Mesenchymal stem cell (in vitro differentiated cells and primary cell): ENCODE data around the gene CYBA.

Experiments
- DNase-seq: peaks from one replicate; pipeline ENCODE4 v3.0.0-alpha.2; 2013
- H2AFZ ChIP-seq: one replicate; pipeline ENCODE4 v1.6.1; 2013; ENCODE audit warnings: low read depth, mild to moderate bottlenecking, control low read depth, inconsistent platforms, low read length, moderate library complexity
- H2AK5ac ChIP-seq: 2 replicates; pipeline ENCODE4 v1.6.1; 2013; ENCODE audit warnings: low read length, moderate library complexity, mild to moderate bottlenecking, inconsistent platforms; ENCODE audit not compliant: severe bottlenecking
- H2BK120ac ChIP-seq: one replicate; pipeline ENCODE4 v1.6.1; 2013; ENCODE audit warnings: low read depth, mild to moderate bottlenecking, inconsistent platforms, low read length, moderate library complexity
- H2BK12ac ChIP-seq, 2 experiments: one replicate each; pipeline ENCODE4 v1.6.1; 2013; ENCODE audit warnings: inconsistent platforms in 2 of 2, low read length in 2 of 2, mild to moderate bottlenecking in 2 of 2, moderate library complexity in 2 of 2, control low read depth in 1 of 2
- H2BK15ac ChIP-seq: one replicate; pipeline ENCODE4 v1.6.1; 2013; ENCODE audit warnings: mild to moderate bottlenecking, low read depth, inconsistent platforms; ENCODE audit not compliant: poor library complexity, severe bottlenecking
- H2BK5ac ChIP-seq: 2 replicates; pipeline ENCODE4 v1.6.1; 2013; ENCODE audit warnings: low read depth, mild to moderate bottlenecking, low read length, control low read depth, inconsistent platforms; ENCODE audit not compliant: poor library complexity, severe bottlenecking
- H3K14ac ChIP-seq, 2 experiments: one replicate each; pipeline ENCODE4 v1.6.1; 2013; ENCODE audit warnings: inconsistent platforms in 2 of 2, low read length in 2 of 2, control low read depth in 1 of 2, mild to moderate bottlenecking in 1 of 2, moderate library complexity in 1 of 2
- H3K18ac ChIP-seq, 2 experiments: one replicate each; pipeline ENCODE4 v1.6.1; 2013; ENCODE audit warnings: inconsistent platforms in 2 of 2, low read length in 2 of 2, control low read depth in 1 of 2, low read depth in 1 of 2, mild to moderate bottlenecking in 1 of 2
- H3K23ac ChIP-seq, 2 experiments: one replicate each; pipeline ENCODE4 v1.6.1; 2013; ENCODE audit warnings: inconsistent platforms in 2 of 2, low read length in 2 of 2, mild to moderate bottlenecking in 2 of 2, moderate library complexity in 2 of 2, control low read depth in 1 of 2
- H3K27ac ChIP-seq: 2 replicates; pipeline ENCODE4 v1.5.1; 2013; ENCODE audit warnings: mild to moderate bottlenecking, moderate library complexity, low read length, control low read depth, inconsistent platforms; ENCODE audit not compliant: poor library complexity, severe bottlenecking
- H3K27me3 ChIP-seq, 2 experiments: 2 replicates each; pipeline versions ENCODE4 v1.6.1 to v1.7.0; 2013; ENCODE audit warnings: low read length in 2 of 2, mild to moderate bottlenecking in 2 of 2, moderate library complexity in 2 of 2, control low read depth in 1 of 2, inconsistent platforms in 1 of 2; ENCODE audit not compliant: control insufficient read depth in 1 of 2, insufficient read depth in 1 of 2
- H3K36me3 ChIP-seq, 2 experiments: 2 replicates each; pipeline versions ENCODE4 v1.6.1 to v1.7.0; 2013; ENCODE audit warnings: low read length in 2 of 2, control low read depth in 1 of 2, inconsistent platforms in 1 of 2, low read depth in 1 of 2, mild to moderate bottlenecking in 1 of 2; ENCODE audit not compliant: insufficient read depth in 2 of 2, control insufficient read depth in 1 of 2
- H3K4ac ChIP-seq, 2 experiments: one replicate each; pipeline ENCODE4 v1.6.1; 2013; ENCODE audit warnings: inconsistent platforms in 2 of 2, low read length in 2 of 2, mild to moderate bottlenecking in 2 of 2, moderate library complexity in 2 of 2, control low read depth in 1 of 2, low read depth in 1 of 2
- H3K4me1 ChIP-seq: 2 replicates; pipeline ENCODE4 v1.6.1; 2013; ENCODE audit warnings: low read depth, low read length, control low read depth; ENCODE audit not compliant: control insufficient read depth, insufficient read depth
- H3K4me2 ChIP-seq: 2 replicates; pipeline ENCODE4 v1.6.1; 2013; ENCODE audit warnings: low read length, mild to moderate bottlenecking, inconsistent platforms; ENCODE audit not compliant: poor library complexity, severe bottlenecking
- H3K4me3 ChIP-seq, 2 experiments: 2 replicates each; pipeline versions ENCODE4 v1.5.1 to v1.7.0; 2013; ENCODE audit warnings: low read length in 2 of 2, mild to moderate bottlenecking in 2 of 2, control low read depth in 1 of 2, low read depth in 1 of 2; ENCODE audit not compliant: insufficient read depth in 1 of 2
- H3K79me1 ChIP-seq: replicated peaks from 2 replicates; pipeline ENCODE4 v1.6.1; 2013; ENCODE audit warnings: mild to moderate bottlenecking, control low read depth, low read length, inconsistent platforms; ENCODE audit not compliant: poor library complexity, severe bottlenecking
- H3K9ac ChIP-seq: 2 replicates; pipeline ENCODE4 v1.7.0; 2013; ENCODE audit warnings: mild to moderate bottlenecking, low read length, moderate library complexity
- H3K9me3 ChIP-seq: 2 replicates; pipeline ENCODE4 v1.7.0; 2013; ENCODE audit warnings: mild to moderate bottlenecking, low read length; ENCODE audit not compliant: control insufficient read depth
- H4K8ac ChIP-seq: one replicate; pipeline ENCODE4 v1.6.1; 2013; ENCODE audit warnings: inconsistent platforms, mild to moderate bottlenecking, low read length, moderate library complexity
- H4K91ac ChIP-seq: one replicate; pipeline ENCODE4 v1.6.1; 2013; ENCODE audit warnings: mild to moderate bottlenecking, low read length, inconsistent platforms
- WGBS: methylation state at CpG from one replicate; pipeline ENCODE4 v1.1.7; 2013; ENCODE audit warnings: mixed read lengths; 5-methylcytosine and 5-hydroxymethylcytosine counted together

The CYBA gene

DNA sequence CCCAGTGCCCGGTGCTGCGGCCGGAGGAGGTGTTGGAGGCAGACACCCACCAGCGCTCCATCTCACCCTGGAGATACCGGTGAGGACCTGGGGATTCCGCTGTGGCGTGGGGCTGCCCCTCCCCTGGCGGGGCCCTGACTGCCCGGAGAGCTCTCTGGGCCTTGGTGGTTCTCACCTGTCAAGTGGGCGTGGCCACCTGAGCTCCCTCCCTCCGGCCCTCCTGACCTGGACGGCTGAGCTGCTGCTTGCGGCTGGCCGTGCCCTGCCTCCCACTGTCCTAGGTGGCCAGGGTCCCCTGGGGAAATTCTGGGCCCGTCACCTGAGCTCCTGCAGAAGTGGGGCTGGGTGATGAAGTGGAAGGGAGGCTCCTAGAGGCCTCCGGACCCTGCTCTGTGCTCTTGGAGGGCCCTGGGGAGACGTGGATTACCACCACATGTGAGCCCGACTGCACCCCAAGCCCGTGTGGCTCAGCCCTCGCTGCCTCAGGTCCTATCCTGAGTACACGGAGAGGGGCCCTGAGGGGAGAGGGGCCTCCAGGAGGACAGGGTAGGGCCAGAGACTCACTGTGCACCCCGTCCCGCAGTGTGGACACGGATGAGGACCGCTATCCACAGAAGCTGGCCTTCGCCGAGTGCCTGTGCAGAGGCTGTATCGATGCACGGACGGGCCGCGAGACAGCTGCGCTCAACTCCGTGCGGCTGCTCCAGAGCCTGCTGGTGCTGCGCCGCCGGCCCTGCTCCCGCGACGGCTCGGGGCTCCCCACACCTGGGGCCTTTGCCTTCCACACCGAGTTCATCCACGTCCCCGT, 11.4 kb downstream of the CYBA start:
- H3K36me3 ChIP-seq, result peaks cover 0 to 23% of the 10 kb centered on the region in 2 experiments
- H2AK5ac ChIP-seq, result no peak overlapping the region
- H3K4me2 ChIP-seq, result no peak overlapping the region
- H3K27ac ChIP-seq, result no peak overlapping the region
- 67% methylated on average over 42 of the region's 45 CpGs for WGBS
- no peak overlapping the region for H3K4ac ChIP-seq
- H3K14ac ChIP-seq, result no peak overlapping the region
- H3K9me3 ChIP-seq, result no peaks in the 10 kb centered on the region
- no peak overlapping the region for H2BK15ac ChIP-seq
- no peak overlapping the region for H4K91ac ChIP-seq
- no peak overlapping the region for H2AFZ ChIP-seq
- peaks cover 1% of the 10 kb centered on the region for H3K79me1 ChIP-seq
- no peak overlapping the region for H4K8ac ChIP-seq
- no peak overlapping the region for H3K9ac ChIP-seq
- no peak overlapping the region for H2BK120ac ChIP-seq
- H3K4me1 ChIP-seq, result peaks cover 17% of the 10 kb centered on the region
- no peak for DNase-seq
- no peak overlapping the region for H2BK5ac ChIP-seq
- H3K4me3 ChIP-seq, result no peak overlapping the region
- no peak overlapping the region for H3K18ac ChIP-seq
- no peak overlapping the region for H2BK12ac ChIP-seq
- peaks cover 26 to 58% of the 10 kb centered on the region in 2 experiments for H3K27me3 ChIP-seq
- H3K23ac ChIP-seq, result no peak overlapping the region

- Histone ChIP-seq H3K4me2 (no peak within 1 kb of the TSS), H3K14ac (no peak within 1 kb of the TSS), H3K4me1 (peaks cover 25% of the 10 kb centered on the region), H2BK5ac (no peak within 1 kb of the TSS), H3K79me1 (no peaks in the 10 kb centered on the region), H3K4ac (no peak within 1 kb of the TSS), H3K9me3 (no peaks in the 10 kb centered on the region), H2AFZ (no peak within 1 kb of the TSS), H3K27ac (no peak within 1 kb of the TSS), H4K91ac (no peak within 1 kb of the TSS), H3K36me3 (peaks cover 0 to 19% of the 10 kb centered on the region in 2 experiments), H3K9ac (no peak within 1 kb of the TSS), H3K18ac (no peak within 1 kb of the TSS), H3K27me3 (peaks cover 26 to 58% of the 10 kb centered on the region in 2 experiments), H3K23ac (no peak within 1 kb of the TSS), H2AK5ac (no peak within 1 kb of the TSS), H2BK15ac (no peak within 1 kb of the TSS), H2BK12ac (peak within 1 kb of the TSS in 1 of 2 experiments; percentile 24), H4K8ac (no peak within 1 kb of the TSS), H3K4me3 (no peak within 1 kb of the TSS), H2BK120ac (no peak within 1 kb of the TSS)
- DNase-seq, result no peak
- WGBS, result 69% methylated on average over 25 of the region's 27 CpGs
Measured at GRCh38 chr16:88638323-88639230, 12.3 kb downstream of the CYBA start, which contains the start of gene IL17C. Gene IL17C (plus strand): TSS chr16:88638572. CDS start chr16:88638642, 70 bp downstream.

DNA sequence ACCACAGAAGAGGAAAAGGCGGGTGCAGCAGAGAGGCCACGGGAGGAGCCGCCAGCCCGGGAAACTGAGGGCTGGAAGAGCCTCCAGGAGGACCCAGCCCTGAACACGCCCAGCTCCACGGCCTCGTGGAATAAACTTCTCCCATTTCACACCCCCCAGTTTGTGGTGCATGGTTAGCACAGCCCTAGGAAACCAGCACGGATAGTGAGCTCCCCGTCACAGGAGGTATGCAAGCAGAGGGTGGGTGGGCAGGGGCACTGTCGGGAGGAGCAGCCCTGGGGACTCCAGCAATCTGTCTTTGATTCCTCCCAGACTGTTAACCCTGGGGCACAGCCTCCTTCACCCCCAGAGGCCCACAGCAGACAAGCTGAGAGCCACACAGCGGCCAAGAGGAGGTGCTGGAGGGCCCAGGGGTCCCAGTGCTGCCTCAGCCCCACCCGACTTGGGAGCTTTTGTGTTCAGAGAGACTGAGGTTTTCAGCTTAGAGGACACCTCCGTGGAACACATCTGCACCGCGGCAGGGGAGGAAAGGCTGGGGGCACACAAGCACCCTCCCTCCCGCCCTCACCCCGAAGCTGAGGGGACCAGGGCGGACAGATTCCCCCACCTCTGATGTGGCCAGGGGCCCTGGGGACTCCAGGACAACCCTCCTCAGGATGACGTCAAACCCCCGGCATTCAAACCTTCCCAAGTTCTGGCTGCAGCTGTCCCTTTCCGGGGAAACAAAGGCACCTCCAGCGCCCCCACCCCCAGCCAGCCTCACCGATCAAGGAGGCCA, 14.2 kb downstream of the CYBA start:
- H2BK15ac ChIP-seq, result peak overlapping the region; percentile 77
- no peak overlapping the region for H3K9ac ChIP-seq
- peaks cover 26% of the 10 kb centered on the region for H3K4me1 ChIP-seq
- H3K4me2 ChIP-seq, result no peak overlapping the region
- peaks cover 9 to 15% of the 10 kb centered on the region in 2 experiments for H3K36me3 ChIP-seq
- H2AFZ ChIP-seq, result no peak overlapping the region
- H3K14ac ChIP-seq, result no peak overlapping the region
- no peak for DNase-seq
- H3K4me3 ChIP-seq, result no peak overlapping the region
- no peaks in the 10 kb centered on the region for H3K9me3 ChIP-seq
- no peak overlapping the region for H3K23ac ChIP-seq
- peaks cover 2% of the 10 kb centered on the region for H3K79me1 ChIP-seq
- peaks cover 26 to 58% of the 10 kb centered on the region in 2 experiments for H3K27me3 ChIP-seq
- H4K8ac ChIP-seq, result no peak overlapping the region
- H2BK120ac ChIP-seq, result no peak overlapping the region
- no peak overlapping the region for H2BK5ac ChIP-seq
- no peak overlapping the region for H2AK5ac ChIP-seq
- no peak overlapping the region for H3K27ac ChIP-seq
- H3K18ac ChIP-seq, result no peak overlapping the region
- no peak overlapping the region for H2BK12ac ChIP-seq
- 83% methylated on average over 19 of the region's 23 CpGs for WGBS
- H4K91ac ChIP-seq, result no peak overlapping the region
- peak overlapping the region in 1 of 2 experiments; percentile 8 for H3K4ac ChIP-seq
